Stimulated activated effector memory CD8-positive, alpha-beta T cell treated with anti-CD3 and anti-CD28 coated beads, Interleukin-12 subunit alpha, Interleukin-12 subunit beta, amount 100 ng/mL, for 72 hours (primary cell): ENCODE data around the gene PACS2.
"Not testable (repeated sequence)": the region's sequence is repeated elsewhere in the genome, so short reads cannot be mapped to it uniquely, and the experiment has no call there.

Experiments used
- ATAC-seq: fragments of 150-1000 bp; cut with Tn5 transposase; 2 replicates; pipeline ENCODE4 v1.10.0; 2021
- DNase-seq, 2 donors: peaks; one replicate each; pipeline ENCODE4 v3.0.0; 2021 to 2022; ENCODE audit warnings: low spot score in 2 of 2
- H3K27ac Mint-ChIP-seq: one replicate; pipeline ENCODE4 v1.8.0; 2022; ENCODE audit warnings: mild to moderate bottlenecking, mixed read lengths
- H3K36me3 Mint-ChIP-seq: one replicate; pipeline ENCODE4 v1.8.0; 2022; ENCODE audit warnings: mild to moderate bottlenecking, mixed read lengths
- H3K4me1 Mint-ChIP-seq: one replicate; pipeline ENCODE4 v1.8.0; 2022; ENCODE audit warnings: mixed read lengths
- H3K4me3 Mint-ChIP-seq: one replicate; pipeline ENCODE4 v1.8.0; 2022; ENCODE audit warnings: mild to moderate bottlenecking, mixed read lengths
- H3K9me3 Mint-ChIP-seq: one replicate; pipeline ENCODE4 v1.8.0; 2022; ENCODE audit warnings: mixed read lengths

PACS2 gene

DNA sequence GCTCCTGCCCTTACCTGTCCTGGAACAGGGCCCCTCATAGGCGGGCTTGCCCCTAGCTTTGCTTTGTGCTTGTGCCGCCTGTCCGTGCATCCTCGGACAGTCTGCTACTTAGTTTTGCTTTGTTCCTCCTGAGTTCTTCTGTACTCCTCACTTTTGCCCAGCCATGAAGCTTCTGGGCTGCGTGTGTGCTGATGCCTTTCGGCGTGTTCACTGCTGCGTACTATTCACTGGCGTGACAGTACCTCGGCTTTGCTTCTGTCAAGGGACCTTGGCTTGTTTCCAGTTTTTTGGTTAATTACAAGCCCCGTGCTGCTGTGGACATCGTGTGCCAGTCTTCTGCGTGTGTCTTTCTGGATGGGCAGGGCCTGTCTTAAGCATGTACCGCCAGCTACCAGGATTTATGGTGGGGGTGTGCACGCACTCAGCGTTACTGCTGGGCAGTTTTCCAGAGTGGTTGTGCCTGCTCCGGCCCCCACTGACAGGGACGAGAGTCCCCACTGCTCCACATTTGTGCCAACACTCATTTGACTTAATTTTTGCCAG is 2.5 kb downstream of the PACS2 start:
- Mint-ChIP-seq H3K36me3 (peaks cover 7% of the 10 kb centered on the region), H3K4me3 (peak overlapping the region; percentile 76), H3K4me1 (peaks cover 25% of the 10 kb centered on the region), H3K27ac (no peak overlapping the region), H3K9me3 (no peaks in the 10 kb centered on the region)
- ATAC-seq (no peak), DNase-seq (no peak)

DNA sequence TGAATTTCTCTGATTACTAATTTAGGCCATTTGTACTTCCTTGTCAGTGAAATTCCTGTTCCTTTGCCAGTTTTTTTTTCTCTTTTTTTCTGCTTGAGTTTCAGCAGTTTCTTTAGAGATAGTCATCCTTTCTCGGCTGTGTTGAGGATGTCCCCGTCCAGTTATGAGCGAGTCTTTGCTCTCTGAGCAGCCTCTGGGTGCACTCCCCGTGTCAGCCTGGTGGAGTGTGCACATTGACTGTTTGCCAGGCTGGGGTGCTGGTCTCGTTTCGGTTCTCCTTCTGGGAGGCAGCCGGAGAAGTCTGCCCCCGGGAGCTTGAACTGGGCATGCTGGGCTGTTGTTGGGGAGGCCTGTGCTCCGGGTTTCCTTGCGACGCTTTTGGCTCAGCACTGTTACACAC is 3.0 kb downstream of the PACS2 start:
- Mint-ChIP-seq H3K9me3 (no peaks in the 10 kb centered on the region), H3K4me3 (no peak overlapping the region), H3K27ac (no peak overlapping the region), H3K36me3 (peaks cover 7% of the 10 kb centered on the region), H3K4me1 (peaks cover 28% of the 10 kb centered on the region)
- DNase-seq (no peak), ATAC-seq (peak; percentile 31)

GRCh38 chr14:105322791-105323556 is 8.4 kb downstream of the PACS2 start:
- H3K4me1 Mint-ChIP-seq: peaks cover 15% of the 10 kb centered on the region
- no peaks in the 10 kb centered on the region for H3K36me3 Mint-ChIP-seq
- no peak for DNase-seq
- ATAC-seq: no peak
- no peak overlapping the region for H3K27ac Mint-ChIP-seq
- no peak overlapping the region for H3K4me3 Mint-ChIP-seq
- H3K9me3 Mint-ChIP-seq: no peaks in the 10 kb centered on the region

DNA sequence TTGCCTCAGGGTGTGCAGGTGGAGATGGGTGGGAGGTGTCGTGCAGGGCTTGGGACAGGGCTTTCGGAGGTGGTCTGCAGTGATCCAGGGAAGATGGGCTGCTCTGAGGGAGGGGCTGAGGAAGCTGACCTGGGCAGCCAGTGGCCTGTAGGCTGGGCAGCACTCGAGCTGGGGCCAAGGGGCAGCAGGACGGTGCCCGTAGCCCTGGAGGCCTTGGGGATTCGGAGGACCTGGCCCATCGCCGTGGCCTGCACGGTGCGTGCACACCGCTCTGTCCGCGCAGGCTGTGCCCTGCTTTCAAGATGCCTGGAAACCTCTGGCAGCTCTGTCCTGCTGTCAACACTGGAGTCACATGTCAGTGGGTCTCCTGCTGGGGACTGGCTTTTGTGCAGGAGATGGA is 9.1 kb downstream of the PACS2 start:
- no peak overlapping the region for H3K27ac Mint-ChIP-seq
- DNase-seq: no peak
- no peaks in the 10 kb centered on the region for H3K36me3 Mint-ChIP-seq
- no peak overlapping the region for H3K4me3 Mint-ChIP-seq
- ATAC-seq: no peak
- H3K4me1 Mint-ChIP-seq: peaks cover 18% of the 10 kb centered on the region
- no peaks in the 10 kb centered on the region for H3K9me3 Mint-ChIP-seq

- no peak for DNase-seq
- Mint-ChIP-seq H3K4me3 (no peak overlapping the region), H3K4me1 (peaks cover 24% of the 10 kb centered on the region), H3K9me3 (no peaks in the 10 kb centered on the region), H3K36me3 (no peaks in the 10 kb centered on the region), H3K27ac (no peak overlapping the region)
- ATAC-seq: no peak
Observed at GRCh38 chr14:105324080-105324778, 9.7 kb downstream of the PACS2 start.

DNA sequence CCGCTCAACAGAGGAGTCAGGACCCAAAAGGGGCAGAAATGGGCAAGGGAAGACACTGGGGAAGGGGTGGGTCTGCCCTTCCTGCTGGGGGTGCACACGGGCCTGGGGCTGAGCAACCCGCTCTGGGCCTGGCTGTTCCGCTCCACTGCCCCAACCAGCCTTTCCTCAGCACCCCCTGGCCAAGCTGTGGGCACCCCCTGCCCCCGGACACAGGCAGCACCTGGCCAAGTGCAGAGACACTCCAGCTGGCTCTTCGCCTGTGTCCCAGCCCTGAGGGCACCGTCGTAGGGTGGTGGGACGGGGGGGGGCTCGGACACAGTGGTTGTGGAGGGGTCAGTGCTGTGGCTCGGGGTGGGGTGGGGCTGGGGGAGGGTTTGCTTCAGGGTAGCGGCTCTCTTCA is 10.3 kb downstream of the PACS2 start:
- no peak overlapping the region for H3K4me3 Mint-ChIP-seq
- H3K36me3 Mint-ChIP-seq: no peaks in the 10 kb centered on the region
- DNase-seq: no peak
- ATAC-seq: no peak
- H3K4me1 Mint-ChIP-seq: peaks cover 31% of the 10 kb centered on the region
- H3K27ac Mint-ChIP-seq: no peak overlapping the region
- no peaks in the 10 kb centered on the region for H3K9me3 Mint-ChIP-seq

DNA sequence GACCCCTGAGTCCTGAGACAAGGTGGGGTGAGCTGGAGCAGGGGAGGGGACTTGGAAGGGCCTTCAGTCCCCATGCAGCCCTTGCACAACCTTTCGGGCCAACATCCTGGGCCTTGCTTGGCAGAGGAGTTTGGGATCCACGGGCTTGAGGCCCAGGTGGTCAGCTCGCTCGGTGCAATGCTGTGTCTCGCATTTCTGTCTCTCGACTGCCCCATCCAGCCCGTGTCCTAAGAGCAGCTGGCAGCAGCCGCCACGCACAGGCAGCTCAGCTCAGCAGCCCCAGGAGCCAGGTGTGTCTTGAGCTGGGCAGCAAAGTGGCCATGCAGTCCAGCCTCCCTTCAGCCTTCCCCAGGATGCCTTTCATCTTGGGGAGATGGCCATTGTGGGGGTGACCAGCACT is 10.8 kb downstream of the PACS2 start:
- Mint-ChIP-seq H3K9me3 (no peaks in the 10 kb centered on the region), H3K4me3 (no peak overlapping the region), H3K27ac (no peak overlapping the region), H3K36me3 (no peaks in the 10 kb centered on the region), H3K4me1 (peaks cover 31% of the 10 kb centered on the region)
- no peak for DNase-seq
- no peak for ATAC-seq

DNA sequence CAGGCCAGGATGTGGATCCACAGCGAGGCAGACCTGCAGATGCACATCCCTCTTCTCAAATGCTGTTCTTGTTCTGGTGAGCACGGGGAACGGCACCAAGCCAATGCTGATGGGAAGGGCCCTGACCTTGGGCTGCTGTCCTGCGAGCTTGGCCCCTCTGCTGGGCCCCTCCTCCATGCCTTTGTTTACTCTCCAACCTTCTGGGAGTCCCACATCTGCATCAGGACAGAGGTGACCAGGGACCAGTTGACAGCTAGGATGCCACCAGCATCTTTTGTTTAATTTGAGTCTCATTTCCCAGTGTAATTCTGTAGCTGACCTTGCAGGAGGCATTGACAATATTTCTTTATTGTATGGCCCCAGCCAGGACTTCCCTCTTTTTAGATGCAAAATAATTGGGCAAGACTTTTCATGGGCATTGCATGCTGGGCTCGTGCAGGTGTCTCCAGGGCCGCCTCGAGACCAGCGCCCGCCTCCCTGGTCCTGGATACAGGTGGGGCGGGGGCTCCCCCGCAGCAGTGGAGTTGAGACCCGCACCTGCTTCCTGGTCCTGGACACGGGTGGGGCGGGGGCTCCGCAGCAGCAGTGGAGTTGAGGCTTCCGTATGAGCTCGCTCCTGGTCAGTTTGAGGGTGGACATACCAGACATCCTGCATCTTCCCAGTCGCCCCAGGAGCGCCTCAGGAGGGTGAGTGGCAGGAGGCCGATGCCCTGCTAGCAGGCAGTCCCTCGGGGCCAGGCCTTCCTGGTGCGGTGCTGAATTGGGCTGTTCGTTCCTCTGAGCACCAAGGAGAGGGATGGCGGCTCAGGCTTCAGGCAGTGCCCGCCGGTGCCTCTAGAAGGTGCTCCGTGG is 11.4 kb downstream of the PACS2 start:
- Mint-ChIP-seq H3K4me3 (no peak overlapping the region), H3K27ac (no peak overlapping the region), H3K4me1 (peaks cover 37% of the 10 kb centered on the region), H3K36me3 (no peaks in the 10 kb centered on the region), H3K9me3 (no peaks in the 10 kb centered on the region)
- ATAC-seq (no peak), DNase-seq (no peak)

DNA sequence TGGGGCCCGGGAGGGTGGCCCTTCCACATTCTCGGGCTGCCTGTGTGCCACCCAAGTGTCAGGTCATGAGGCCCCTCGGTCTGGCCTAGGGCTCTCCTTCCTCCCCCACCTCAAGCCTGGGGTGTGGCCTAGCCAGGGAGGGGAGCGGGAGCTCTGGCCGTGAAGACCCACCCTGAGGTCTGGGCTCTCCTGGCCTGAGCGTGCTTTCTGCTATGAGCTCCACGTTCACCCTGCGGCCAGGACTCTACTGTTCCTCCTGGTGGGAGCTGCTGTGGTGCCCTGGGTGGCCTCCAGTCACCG is 12.0 kb downstream of the PACS2 start:
- Mint-ChIP-seq H3K36me3 (no peaks in the 10 kb centered on the region), H3K4me3 (no peak overlapping the region), H3K4me1 (peaks cover 43% of the 10 kb centered on the region), H3K27ac (no peak overlapping the region), H3K9me3 (no peaks in the 10 kb centered on the region)
- ATAC-seq (no peak), DNase-seq (no peak)

DNA sequence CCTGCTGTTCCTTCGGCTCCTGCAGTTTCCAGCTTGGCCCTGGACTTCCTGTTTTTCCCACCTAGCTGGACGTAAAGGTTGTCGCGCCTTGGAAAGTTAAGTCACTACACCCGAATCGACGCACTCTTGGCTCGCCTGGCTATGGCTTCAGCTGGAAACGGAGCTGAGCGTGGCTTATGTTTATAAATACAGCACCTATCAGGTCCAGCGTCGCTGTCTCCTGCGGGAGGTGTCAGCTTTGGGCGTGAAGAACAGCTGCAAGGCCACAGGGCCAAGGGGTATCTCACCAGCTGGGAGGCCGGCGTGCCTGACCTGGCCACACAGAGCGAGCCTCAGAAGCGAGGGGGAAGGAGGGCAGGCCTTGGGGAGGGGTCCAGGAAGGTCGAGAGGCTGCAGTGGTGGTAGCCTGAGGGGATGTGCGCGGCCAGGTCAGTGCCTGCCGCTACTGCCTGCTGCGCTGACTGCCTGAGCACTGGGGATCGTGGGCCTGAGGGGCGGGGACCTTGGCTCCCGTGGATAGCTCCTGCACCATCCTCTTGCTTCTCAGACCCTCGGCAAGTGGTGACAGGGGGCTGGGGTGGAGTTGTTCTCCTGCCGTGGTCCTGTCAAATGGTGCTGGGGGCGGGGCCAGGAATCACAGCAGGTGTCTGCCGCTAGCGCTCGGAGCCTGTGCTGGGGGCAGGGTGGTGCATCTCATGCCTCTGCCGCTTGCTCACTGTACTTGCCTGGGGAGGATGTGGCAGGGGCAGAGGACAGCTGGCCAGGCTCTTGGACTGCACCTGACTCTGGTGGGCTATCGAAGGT is 12.5 kb downstream of the PACS2 start:
- Mint-ChIP-seq H3K4me1 (peaks cover 49% of the 10 kb centered on the region), H3K4me3 (no peak overlapping the region), H3K27ac (peak overlapping the region; percentile 23), H3K9me3 (no peaks in the 10 kb centered on the region), H3K36me3 (no peaks in the 10 kb centered on the region)
- DNase-seq (no peak), ATAC-seq (no peak)

DNA sequence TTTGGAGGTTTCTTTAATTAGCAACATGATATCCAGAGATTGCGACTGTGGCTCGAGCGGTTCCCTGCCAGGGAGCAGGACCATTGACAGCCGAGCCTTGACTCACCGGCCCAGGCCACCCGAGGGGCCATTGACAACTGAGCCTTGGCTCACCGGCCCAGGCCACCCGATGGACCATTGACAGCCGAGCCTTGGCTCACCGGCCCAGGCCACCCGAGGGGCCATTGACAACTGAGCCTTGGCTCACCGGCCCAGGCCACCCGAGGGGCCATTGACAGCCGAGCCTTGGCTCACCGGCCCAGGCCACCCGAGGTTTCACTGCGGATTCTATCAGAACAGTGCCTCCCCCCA is 13.1 kb downstream of the PACS2 start:
- not testable (repeated sequence) for DNase-seq, ATAC-seq, H3K4me3 Mint-ChIP-seq, H3K9me3 Mint-ChIP-seq, H3K36me3 Mint-ChIP-seq, H3K27ac Mint-ChIP-seq
- peaks cover 47% of the 10 kb centered on the region for H3K4me1 Mint-ChIP-seq

DNA sequence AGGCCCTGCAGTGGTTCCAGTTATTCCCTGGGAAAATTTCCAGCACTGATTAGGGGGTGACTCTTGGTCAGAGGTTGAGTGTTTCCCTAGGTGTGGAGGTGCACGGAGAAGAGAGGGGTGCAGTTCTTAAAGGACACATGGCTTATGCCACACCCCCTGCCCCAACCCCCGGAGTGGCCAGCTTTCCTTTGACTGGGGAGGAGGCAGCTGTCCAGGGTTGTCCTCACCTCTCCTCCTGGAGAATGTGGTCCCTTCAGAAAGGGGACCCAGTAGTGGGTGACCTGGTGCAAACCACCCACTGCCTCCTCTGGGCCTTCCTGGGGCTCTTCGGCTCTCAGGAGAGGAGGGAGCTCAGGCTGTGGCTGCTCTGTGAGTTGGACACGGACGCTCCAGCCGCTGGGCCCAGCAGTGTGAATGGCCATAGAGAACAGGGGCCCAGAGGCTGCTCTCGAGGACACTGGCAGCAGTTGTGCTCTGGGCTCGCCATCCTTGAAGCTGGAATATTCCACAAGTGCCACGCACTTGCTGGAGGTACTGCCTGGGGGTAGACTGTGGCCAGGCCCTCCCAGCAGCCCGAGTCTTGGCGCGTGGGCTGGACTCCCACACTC is 13.6 kb downstream of the PACS2 start:
- ATAC-seq: no peak
- Mint-ChIP-seq H3K9me3 (no peaks in the 10 kb centered on the region), H3K27ac (peak overlapping the region; percentile 75), H3K4me3 (no peak overlapping the region), H3K36me3 (no peaks in the 10 kb centered on the region), H3K4me1 (peaks cover 47% of the 10 kb centered on the region)
- DNase-seq: no peak

- peak overlapping the region; percentile 75 for H3K27ac Mint-ChIP-seq
- ATAC-seq: no peak
- peaks cover 43% of the 10 kb centered on the region for H3K4me1 Mint-ChIP-seq
- H3K9me3 Mint-ChIP-seq: no peaks in the 10 kb centered on the region
- no peak overlapping the region for H3K4me3 Mint-ChIP-seq
- DNase-seq: no peak
- no peaks in the 10 kb centered on the region for H3K36me3 Mint-ChIP-seq
Observed at GRCh38 chr14:105328678-105329390, 14.3 kb downstream of the PACS2 start.
